IMR-90 (cell line): ENCODE results near the gene ATG101. TPM values are rescaled to one million over a fixed set of nuclear protein-coding genes. Genes with fewer than 3 reads are reported as not detected.

Experiments
- ATAC-seq: fragments of 200-7000 bp; cut with Tn5 transposase; 2 replicates; pipeline ENCODE4 v1.9.1; 2020; ENCODE audit warnings: low read depth, mild to moderate bottlenecking, moderate library complexity
- BruUV-seq: library from RNA; stranded (reverse); fragments of 400-500 nt; replicated peaks from 2 replicates; lab custom pipeline; 2021; lab: Mats Ljungman, UMichigan
- CTCF ChIA-PET: fragments of 300-600 bp; formaldehyde crosslinking; extraction: SDS; loops from one replicate; lab custom pipeline; 2021; ENCODE audit warnings: antibody characterized with exemption; lab: Yijun Ruan, JAX
- POLR2A ChIA-PET: fragments of 300-600 bp; sonication (Branson Sonifier 250); formaldehyde crosslinking; loops from one replicate; lab custom pipeline; 2022; ENCODE audit warnings: antibody characterized with exemption; ENCODE audit not compliant: unreplicated experiment; lab: Charles Lee
- DNase-seq: peaks from one replicate; pipeline ENCODE4 v3.0.0; 2013
- H2AFZ ChIP-seq: replicated peaks from 2 replicates; pipeline ENCODE3; 2013; ENCODE audit warnings: low read length, mild to moderate bottlenecking; ENCODE audit not compliant: poor library complexity
- H2AK5ac ChIP-seq: 2 replicates; pipeline ENCODE4 v1.6.1; 2013; ENCODE audit warnings: low read depth, low read length, inconsistent platforms
- H2AK9ac ChIP-seq: replicated peaks from 2 replicates; pipeline ENCODE3; 2013; ENCODE audit warnings: mild to moderate bottlenecking, low read depth, low read length, moderate library complexity; ENCODE audit not compliant: poor library complexity
- H2BK120ac ChIP-seq: 2 replicates; pipeline ENCODE4 v1.6.1; 2013; ENCODE audit warnings: low read depth, low read length, inconsistent platforms
- H2BK15ac ChIP-seq: 3 replicates; pipeline ENCODE4 v1.6.1; 2013; ENCODE audit warnings: low read depth, low read length, inconsistent platforms
- H2BK20ac ChIP-seq: 2 replicates; pipeline ENCODE4 v1.6.1; 2013; ENCODE audit warnings: low read depth, mild to moderate bottlenecking, inconsistent platforms, low read length, moderate library complexity
- H2BK5ac ChIP-seq: 2 replicates; pipeline ENCODE4 v1.6.1; 2013; ENCODE audit warnings: mild to moderate bottlenecking, low read depth, low read length, inconsistent platforms; ENCODE audit not compliant: poor library complexity, severe bottlenecking
- H3K14ac ChIP-seq: replicated peaks from 2 replicates; pipeline ENCODE4 v1.6.1; 2013; ENCODE audit warnings: low read depth, low read length, inconsistent platforms
- H3K18ac ChIP-seq: 2 replicates; pipeline ENCODE4 v1.6.1; 2013; ENCODE audit warnings: low read depth, low read length, control low read depth
- H3K23ac ChIP-seq: 2 replicates; pipeline ENCODE4 v1.6.1; 2013; ENCODE audit warnings: low read depth, low read length, inconsistent platforms
- H3K27ac ChIP-seq: 2 replicates; pipeline ENCODE4 v1.5.1; 2013; ENCODE audit warnings: mild to moderate bottlenecking, control low read depth, low read length; ENCODE audit not compliant: insufficient read depth
- H3K27me3 ChIP-seq: 2 replicates; pipeline ENCODE4 v1.6.1; 2013; ENCODE audit warnings: low read length; ENCODE audit not compliant: control insufficient read depth, insufficient read depth
- H3K36me3 ChIP-seq: 2 replicates; pipeline ENCODE4 v1.6.1; 2013; ENCODE audit warnings: low read length, mixed read lengths; ENCODE audit not compliant: control insufficient read depth, insufficient read depth
- H3K4ac ChIP-seq: 2 replicates; pipeline ENCODE4 v1.6.1; 2013; ENCODE audit warnings: low read depth, low read length, inconsistent platforms
- H3K4me1 ChIP-seq: 2 replicates; pipeline ENCODE4 v1.6.1; 2013; ENCODE audit warnings: low read length, mixed read lengths; ENCODE audit not compliant: control insufficient read depth, insufficient read depth
- H3K4me2 ChIP-seq: 2 replicates; pipeline ENCODE4 v1.6.1; 2013; ENCODE audit warnings: low read depth, mild to moderate bottlenecking, control low read depth, low read length, moderate library complexity
- H3K4me3 ChIP-seq: 2 replicates; pipeline ENCODE4 v1.5.1; 2013; ENCODE audit warnings: low read depth, mild to moderate bottlenecking, control low read depth, low read length, moderate library complexity; ENCODE audit not compliant: insufficient read depth
- H3K56ac ChIP-seq: 2 replicates; pipeline ENCODE4 v1.6.1; 2013; ENCODE audit warnings: low read length, inconsistent platforms; ENCODE audit not compliant: insufficient read depth; ENCODE audit errors: extremely low read depth
- H3K79me1 ChIP-seq, 2 experiments: 2 replicates each; pipeline ENCODE4 v1.6.1; 2013; ENCODE audit warnings: low read length in 2 of 2, inconsistent platforms in 1 of 2, low read depth in 1 of 2
- H3K9ac ChIP-seq: 2 replicates; pipeline ENCODE4 v1.6.1; 2013; ENCODE audit warnings: low read depth, low read length, control low read depth
- H3K9me1 ChIP-seq: 2 replicates; pipeline ENCODE4 v1.6.1; 2013; ENCODE audit warnings: low read length, inconsistent platforms; ENCODE audit not compliant: insufficient read depth
- H3K9me3 ChIP-seq: 2 replicates; pipeline ENCODE4 v1.6.1; 2013; ENCODE audit warnings: low read length; ENCODE audit not compliant: control insufficient read depth, insufficient read depth
- H4K20me1 ChIP-seq: 2 replicates; pipeline ENCODE4 v1.6.1; 2013; ENCODE audit warnings: low read length, inconsistent platforms; ENCODE audit not compliant: insufficient read depth
- H4K5ac ChIP-seq: 2 replicates; pipeline ENCODE4 v1.6.1; 2013; ENCODE audit warnings: mild to moderate bottlenecking, low read depth, low read length, control low read depth
- H4K8ac ChIP-seq, 2 experiments: 2 replicates each; pipeline ENCODE4 v1.6.1; 2013; ENCODE audit warnings: low read depth in 2 of 2, low read length in 2 of 2, control low read depth in 1 of 2, inconsistent platforms in 1 of 2
- H4K91ac ChIP-seq: 2 replicates; pipeline ENCODE4 v1.6.1; 2013; ENCODE audit warnings: low read depth, low read length, inconsistent platforms; ENCODE audit not compliant: insufficient read depth
- CEBPB ChIP-seq: IDR thresholded peaks from 2 replicates; pipeline ENCODE4 v1.6.1; 2012; ENCODE audit warnings: low read depth, low read length, improper control_type of control experiment
- ELK1 ChIP-seq: fragments of 150-350 bp; IDR thresholded peaks from 2 replicates; pipeline ENCODE4 v1.6.1; 2016; ENCODE audit warnings: low read depth, mild to moderate bottlenecking, low read length, moderate library complexity, borderline replicate concordance
- MAZ ChIP-seq: IDR thresholded peaks from 2 replicates; pipeline ENCODE4 v1.6.1; 2012; ENCODE audit warnings: low read depth, mild to moderate bottlenecking, low read length, improper control_type of control experiment, moderate library complexity, borderline replicate concordance
- MXI1 ChIP-seq: IDR thresholded peaks from 2 replicates; pipeline ENCODE4 v1.6.1; 2012; ENCODE audit warnings: low read depth, mild to moderate bottlenecking, low read length, moderate library complexity, borderline replicate concordance
- USF2 ChIP-seq: fragments of 150-350 bp; IDR thresholded peaks from 2 replicates; pipeline ENCODE4 v1.6.1; 2017; ENCODE audit warnings: mild to moderate bottlenecking, antibody characterized with exemption, low read length, low read depth
- WGBS, 2 experiments: methylation state at CpG; one replicate each; pipeline versions ENCODE4 v1.1.5 to v1.1.7; 2013; ENCODE audit warnings: missing lambda C conversion rate in 2 of 2; ENCODE audit not compliant: insufficient read length in 1 of 2; ENCODE audit errors: extremely low coverage in 2 of 2; 5-methylcytosine and 5-hydroxymethylcytosine counted together
- dilution Hi-C: fragments of 300-500 bp; cut with HindIII; formaldehyde crosslinking; loops from one replicate; pipeline ENCODE4 v1.14.3; 2018; ENCODE audit warnings: low sequenced_read_pairs; ENCODE audit not compliant: unreplicated experiment
- in situ Hi-C: fragments of 300-500 bp; cut with MboI; formaldehyde crosslinking; loops from 3 replicates; pipeline ENCODE4 v1.14.3; 2019; ENCODE audit warnings: low sequenced_read_pairs, inconsistent platforms, mixed read lengths
- intact Hi-C: fragments of 100-400 bp; cut with micrococcal nuclease; formaldehyde crosslinking; loops from 2 replicates; pipeline ENCODE4 v1.10.0; 2022
- polyA plus RNA-seq, 3 experiments: library from polyadenylated mRNA; depleted of rRNA; stranded (reverse); fragments of >200 nt; gene quantifications; 2 replicates each; pipeline ENCODE4 v1.2.3, GENCODE V29; 2012; ENCODE audit warnings: low replicate concordance in 1 of 3
- total RNA-seq: library from RNA; depleted of rRNA; stranded (reverse); fragments of >200 nt; gene quantifications from 2 replicates; pipeline ENCODE4 v1.2.3, GENCODE V29; 2012

Gene ATG101
- total and polyA plus RNA-seq, 2 of the 4 experiments (the other 2 are of a cell fraction), result 93.9 to 167 TPM

- Histone ChIP-seq H3K4me1 (no peaks in the 10 kb centered on the region), H2BK20ac (no peak overlapping the region), H3K56ac (no peak overlapping the region), H4K8ac (no peak overlapping the region), H3K27me3 (peaks cover 23% of the 10 kb centered on the region), H3K4me2 (no peak overlapping the region), H3K9me1 (no peaks in the 10 kb centered on the region), H4K91ac (no peak overlapping the region), H3K4me3 (no peak overlapping the region), H2BK5ac (no peak overlapping the region), H3K79me1 (no peaks in the 10 kb centered on the region), H2BK120ac (no peak overlapping the region), H3K4ac (no peak overlapping the region), H3K36me3 (no peaks in the 10 kb centered on the region), H3K9ac (no peak overlapping the region), H2BK15ac (no peak overlapping the region), H2AK9ac (no peak overlapping the region), H3K23ac (no peak overlapping the region), H3K27ac (no peak overlapping the region), H4K5ac (no peak overlapping the region), H2AK5ac (no peak overlapping the region), H3K9me3 (no peaks in the 10 kb centered on the region), H3K18ac (no peak overlapping the region), H3K14ac (no peak overlapping the region), H2AFZ (no peak overlapping the region), H4K20me1 (no peaks in the 10 kb centered on the region)
- DNase-seq (no peak), ATAC-seq (no peak)
- WGBS, 2 experiments, result no CpG with 5 or more reads among the region's 15 CpGs
- BruUV-seq, result no TSS peak
- POLR2A ChIA-PET, result no interaction called here
- in situ Hi-C loops, result no loop called here
- CTCF ChIA-PET, result no interaction called here
- dilution Hi-C loops, result no loop called here
- intact Hi-C loops, result no loop called here
- TF ChIP-seq ELK1 (no peak), USF2 (no peak), MAZ (no peak), CEBPB (peak; percentile 27; the same call in 1 of the 2 replicates), MXI1 (no peak)
Observed at GRCh38 chr12:52096332-52097044, 26.7 kb downstream of the ATG101 start.
